HEK293T (cell line): ENCODE measurements around the gene BCL2.

Experiments used
- ARNT ChIP-seq: fragments of 450-650 bp; IDR thresholded peaks from 2 replicates; pipeline ENCODE4 v1.6.1; 2017; ENCODE audit warnings: mild to moderate bottlenecking
- BHLHE40 ChIP-seq: fragments of 450-650 bp; IDR thresholded peaks from 2 replicates; pipeline ENCODE4 v1.6.1; 2016; ENCODE audit warnings: mild to moderate bottlenecking, moderate library complexity, borderline replicate concordance
- ELF4 ChIP-seq: fragments of 450-650 bp; IDR thresholded peaks from 2 replicates; pipeline ENCODE4 v1.6.1; 2017; ENCODE audit warnings: antibody characterized with exemption
- L3MBTL2 ChIP-seq: fragments of 450-650 bp; conservative IDR thresholded peaks from 2 replicates; pipeline ENCODE4 v1.6.1; 2016; ENCODE audit warnings: mild to moderate bottlenecking
- SP1 ChIP-seq: fragments of 450-650 bp; IDR thresholded peaks from 2 replicates; pipeline ENCODE4 v1.6.1; 2017
- SUZ12 ChIP-seq: fragments of 450-650 bp; IDR thresholded peaks from 2 replicates; pipeline ENCODE4 v1.6.1; 2016; ENCODE audit warnings: mild to moderate bottlenecking
- TARDBP ChIP-seq: fragments of 450-650 bp; IDR thresholded peaks from 2 replicates; pipeline ENCODE4 v1.6.1; 2016

DNA sequence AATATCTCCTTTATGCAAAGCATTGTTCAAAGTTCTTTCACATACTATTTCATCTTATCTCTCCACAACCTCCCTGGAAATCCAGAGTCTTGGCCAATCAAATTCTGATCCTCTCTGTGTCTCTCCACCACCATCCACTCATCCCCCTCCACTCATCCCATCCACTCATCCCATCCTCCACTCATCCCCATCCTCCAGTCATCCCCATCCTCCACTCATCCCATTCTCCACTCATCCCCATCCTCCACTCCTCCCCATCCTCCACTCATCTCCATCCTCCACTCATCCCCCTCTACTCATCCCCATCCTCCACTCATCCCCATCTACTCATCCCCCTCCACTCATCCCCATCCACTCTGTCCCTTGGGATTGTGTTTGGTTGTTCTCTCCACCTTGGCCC, 101.1 kb downstream of the BCL2 start:
- TF ChIP-seq BHLHE40 (no peak), SP1 (no peak), L3MBTL2 (no peak), ARNT (no peak), SUZ12 (no peak), ELF4 (no peak), TARDBP (no peak)
